Esophagus muscularis mucosa (tissue), 4 donors: ENCODE data around the gene SLC25A44. TPM values are rescaled to one million over a fixed set of nuclear protein-coding genes. Genes with fewer than 3 reads are reported as not detected.
A peak's percentile ranks its signal among the peaks of the same experiment; 100 is the strongest.

Experiments used
- DNase-seq: peaks from one replicate; pipeline ENCODE4 v3.0.0-alpha.2; 2017; ENCODE audit errors: extremely low spot score
- H3K27ac ChIP-seq, 4 donors: fragments of 200-600 bp; sonication (generic); replicated peaks in 1 of 4; 1 replicate in 3 of 4; 2 replicates in 1 of 4; pipeline ENCODE4 v1.5.1; 2016 to 2019; ENCODE audit warnings: mild to moderate bottlenecking in 1 of 4
- H3K27me3 ChIP-seq, 4 donors: fragments of 200-600 bp; sonication (generic); one replicate each; pipeline versions ENCODE4 v1.5.1 to v1.6.0; 2016 to 2019
- H3K36me3 ChIP-seq, 4 donors: fragments of 200-600 bp; sonication (generic); one replicate each; pipeline ENCODE4 v1.5.1; 2016 to 2019
- H3K4me1 ChIP-seq, 4 donors: fragments of 200-600 bp; sonication (generic); one replicate each; pipeline ENCODE4 v1.5.1; 2016 to 2019
- H3K4me3 ChIP-seq, 4 donors: fragments of 200-600 bp; sonication (generic); 1 replicate in 2 of 4; 2 replicates in 2 of 4; pipeline ENCODE4 v1.5.1; 2016 to 2019; ENCODE audit warnings: mild to moderate bottlenecking in 4 of 4, moderate library complexity in 1 of 4
- H3K9me3 ChIP-seq, 4 donors: fragments of 200-600 bp; sonication (generic); 1 replicate in 3 of 4; 2 replicates in 1 of 4; pipeline ENCODE4 v1.5.1; 2016 to 2019
- CTCF ChIP-seq, 3 experiments: fragments of 200-600 bp in 2 of 3; fragments of 450-650 bp in 1 of 3; sonication (generic) in 2 of 3; IDR thresholded peaks; one replicate each; pipeline ENCODE4 v1.5.1; 2017 to 2019; ENCODE audit warnings: antibody characterized with exemption in 3 of 3, mild to moderate bottlenecking in 2 of 3, moderate library complexity in 1 of 3
- EP300 ChIP-seq: sonication (generic); formaldehyde crosslinking; IDR thresholded peaks from one replicate; pipeline ENCODE4 v1.6.1; 2017; ENCODE audit warnings: antibody characterized with exemption
- POLR2A ChIP-seq: fragments of 450-650 bp; IDR thresholded peaks from one replicate; pipeline ENCODE4 v1.6.1; 2017; ENCODE audit warnings: antibody characterized with exemption, moderate library complexity, mild to moderate bottlenecking, low read depth
- POLR2AphosphoS5 ChIP-seq, 2 donors: sonication (generic); formaldehyde crosslinking; IDR thresholded peaks; one replicate each; pipeline ENCODE4 v1.6.1; 2017; ENCODE audit warnings: antibody characterized with exemption in 2 of 2
- WGBS: methylation state at CpG from one replicate; pipeline ENCODE4 v1.1.5; 2018; 5-methylcytosine and 5-hydroxymethylcytosine counted together
- intact Hi-C: fragments of 100-400 bp; cut with DNase I; formaldehyde crosslinking; loops from one replicate; pipeline ENCODE4 v1.15.1; 2023
- total RNA-seq, 4 donors: library from RNA; depleted of rRNA; stranded (reverse); fragments of >200 nt; gene quantifications; one replicate each; pipeline versions ENCODE4 v1.1.0 to v1.2.1, GENCODE V29; 2016

The SLC25A44 gene
- total RNA-seq, 4 donors from 2014 or later, result 8.3 to 18.2 (median 15.0) TPM

- TF ChIP-seq POLR2AphosphoS5 (IDR thresholded peaks at IDR 0.05) (peak in 1 of 2 donors; percentile 24), POLR2A (no peak)
- Histone ChIP-seq H3K4me1 (peaks cover 28 to 39% (median 32%) of the 10 kb centered on the region in 4 donors), H3K27ac (no peak overlapping the region), H3K27me3 (peaks cover 0 to 33% (median 8%) of the 10 kb centered on the region in 4 donors), H3K9me3 (no peaks in the 10 kb centered on the region), H3K36me3 (peaks cover 5 to 38% (median 31%) of the 10 kb centered on the region in 4 donors), H3K4me3 (peak overlapping the region; percentile 35 to 52 (median 38))
- DNase-seq, result no peak
- intact Hi-C loops, result no loop called here
- 17% methylated on average over 4 of the region's 69 CpGs for WGBS
Measured at GRCh38 chr1:156245451-156246232, 51.7 kb downstream of the SLC25A44 start.

GRCh38 chr1:156246241-156246780 lies 52.4 kb downstream of the SLC25A44 start:
- H3K4me3 ChIP-seq, result peak overlapping the region in 3 of 4 donors; percentile 37 to 52 (median 38)
- no peak overlapping the region for H3K27ac ChIP-seq
- H3K27me3 ChIP-seq, result peaks cover 0 to 33% (median 8%) of the 10 kb centered on the region in 4 donors
- no peak for DNase-seq
- intact Hi-C loops, result no loop called here
- no peaks in the 10 kb centered on the region for H3K9me3 ChIP-seq
- peaks cover 30 to 39% (median 34%) of the 10 kb centered on the region in 4 donors for H3K4me1 ChIP-seq
- WGBS, result 65% methylated on average over 10 of the region's 10 CpGs
- H3K36me3 ChIP-seq, result peaks cover 12 to 40% (median 31%) of the 10 kb centered on the region in 4 donors
- TF ChIP-seq POLR2A (no peak), EP300 (no peak), POLR2AphosphoS5 (IDR thresholded peaks at IDR 0.05) (no peak), CTCF (IDR thresholded peaks at IDR 0.05) (no peak)

- peaks cover 18 to 40% (median 34%) of the 10 kb centered on the region in 4 donors for H3K36me3 ChIP-seq
- 57% methylated on average over 6 of the region's 16 CpGs for WGBS
- H3K4me3 ChIP-seq, result no peak overlapping the region
- peaks cover 0 to 33% (median 8%) of the 10 kb centered on the region in 4 donors for H3K27me3 ChIP-seq
- no peak overlapping the region for H3K27ac ChIP-seq
- intact Hi-C loops, result no loop called here
- TF ChIP-seq EP300 (no peak), CTCF (IDR thresholded peaks at IDR 0.05) (no peak), POLR2AphosphoS5 (IDR thresholded peaks at IDR 0.05) (no peak), POLR2A (no peak)
- peaks cover 30 to 39% (median 37%) of the 10 kb centered on the region in 4 donors for H3K4me1 ChIP-seq
- DNase-seq, result no peak
- no peaks in the 10 kb centered on the region for H3K9me3 ChIP-seq
Measured at GRCh38 chr1:156246781-156247459, 53.0 kb downstream of the SLC25A44 start.

GRCh38 chr1:156247460-156248322 lies 53.8 kb downstream of the SLC25A44 start, which contains the start of gene PAQR6:
TSS of gene PAQR6 (minus strand) at chr1:156248056. CDS start at chr1:156246731, 1,325 bp downstream.
- no peak for DNase-seq
- Histone ChIP-seq H3K36me3 (peaks cover 26 to 40% (median 37%) of the 10 kb centered on the region in 4 donors), H3K9me3 (no peaks in the 10 kb centered on the region), H3K27me3 (peaks cover 0 to 33% (median 8%) of the 10 kb centered on the region in 4 donors), H3K27ac (no peak within 1 kb of the TSS), H3K4me3 (no peak within 1 kb of the TSS), H3K4me1 (peaks cover 30 to 42% (median 39%) of the 10 kb centered on the region in 4 donors)
- 67% methylated on average over 6 of the region's 16 CpGs for WGBS
- intact Hi-C loops, result no loop called here
- TF ChIP-seq POLR2AphosphoS5 (IDR thresholded peaks at IDR 0.05) (peak in 1 of 2 donors; percentile 34), EP300 (no peak), POLR2A (no peak), CTCF (IDR thresholded peaks at IDR 0.05) (no peak)
